Ovary (tissue), 3 donors: ENCODE results near the gene SLC24A4.

Experiments
- EP300 ChIP-seq: sonication (generic); formaldehyde crosslinking; IDR thresholded peaks from one replicate; pipeline ENCODE4 v1.6.1; 2017; ENCODE audit warnings: antibody characterized with exemption
- TF ChIP-seq, protein P1 (sequence below), 3 donors: fragments of 450-650 bp in 2 of 3; fragments of 200-600 bp in 1 of 3; IDR thresholded peaks; one replicate each; pipeline versions ENCODE4 v1.5.1 to v1.8.0; 2016 to 2022; ENCODE audit warnings: antibody characterized with exemption in 3 of 3, mild to moderate bottlenecking in 1 of 3
- donor health status: DM: no; HTN: no; CAD: no.

DNA sequence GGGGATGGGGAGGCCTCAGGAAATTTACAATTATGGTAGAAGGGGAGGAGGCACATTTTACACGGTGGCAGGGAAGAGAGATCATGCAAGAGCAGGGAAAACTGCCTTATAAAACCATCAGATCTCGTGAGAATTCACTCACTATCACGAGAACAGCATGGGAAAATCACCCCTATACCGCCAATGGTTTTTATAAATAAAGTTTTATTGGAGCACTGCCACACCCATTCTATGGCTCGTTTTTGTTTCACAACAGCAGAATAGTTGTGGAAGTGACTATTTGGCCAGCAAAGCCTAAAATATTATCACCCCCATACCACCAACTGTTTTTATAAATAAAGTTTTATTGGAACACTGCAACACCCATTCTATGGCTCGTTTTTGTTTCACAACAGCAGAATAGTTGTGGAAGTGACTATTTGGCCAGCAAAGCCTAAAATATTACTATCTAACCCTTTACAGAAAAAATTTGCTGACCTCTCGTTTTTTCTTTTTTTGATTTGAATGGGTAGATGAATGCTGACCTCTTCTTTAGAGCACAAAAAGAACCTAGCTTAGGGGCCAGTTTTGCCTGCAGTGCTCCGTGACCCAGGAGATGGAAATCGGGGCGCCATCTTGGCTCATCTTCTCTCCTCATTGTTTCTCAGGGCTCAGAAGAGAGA, 113.3 kb downstream of the SLC24A4 start:
- TF ChIP-seq, protein P1, sequence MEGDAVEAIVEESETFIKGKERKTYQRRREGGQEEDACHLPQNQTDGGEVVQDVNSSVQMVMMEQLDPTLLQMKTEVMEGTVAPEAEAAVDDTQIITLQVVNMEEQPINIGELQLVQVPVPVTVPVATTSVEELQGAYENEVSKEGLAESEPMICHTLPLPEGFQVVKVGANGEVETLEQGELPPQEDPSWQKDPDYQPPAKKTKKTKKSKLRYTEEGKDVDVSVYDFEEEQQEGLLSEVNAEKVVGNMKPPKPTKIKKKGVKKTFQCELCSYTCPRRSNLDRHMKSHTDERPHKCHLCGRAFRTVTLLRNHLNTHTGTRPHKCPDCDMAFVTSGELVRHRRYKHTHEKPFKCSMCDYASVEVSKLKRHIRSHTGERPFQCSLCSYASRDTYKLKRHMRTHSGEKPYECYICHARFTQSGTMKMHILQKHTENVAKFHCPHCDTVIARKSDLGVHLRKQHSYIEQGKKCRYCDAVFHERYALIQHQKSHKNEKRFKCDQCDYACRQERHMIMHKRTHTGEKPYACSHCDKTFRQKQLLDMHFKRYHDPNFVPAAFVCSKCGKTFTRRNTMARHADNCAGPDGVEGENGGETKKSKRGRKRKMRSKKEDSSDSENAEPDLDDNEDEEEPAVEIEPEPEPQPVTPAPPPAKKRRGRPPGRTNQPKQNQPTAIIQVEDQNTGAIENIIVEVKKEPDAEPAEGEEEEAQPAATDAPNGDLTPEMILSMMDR (IDR thresholded peaks at IDR 0.05) = no peak
- TF ChIP-seq EP300 = no peak
